K562 (cell line): Measurements from ENCODE around the gene KIAA0825. TPM values are rescaled to one million over a fixed set of nuclear protein-coding genes. Genes with fewer than 3 reads are reported as not detected.

Experiments used
- ATAC-seq: fragments of 200-7000 bp; cut with Tn5 transposase; 3 replicates; pipeline ENCODE4 v1.9.1; 2020; ENCODE audit warnings: moderate library complexity
- BruUV-seq: library from RNA; stranded (reverse); fragments of 400-500 nt; replicated peaks from 2 replicates; lab custom pipeline; 2021; lab: Mats Ljungman, UMichigan
- CTCF ChIA-PET: fragments of 300-600 bp; formaldehyde crosslinking; extraction: SDS; loops from one replicate; lab custom pipeline; 2021; ENCODE audit warnings: low intra/inter-chr PET ratio; lab: Yijun Ruan, JAX
- POLR2A ChIA-PET: fragments of 300-600, 350-650 bp; sonication (Branson Sonifier 250); formaldehyde crosslinking; extraction: SDS; loops from one replicate; lab custom pipeline; 2021; ENCODE audit warnings: antibody characterized with exemption, inconsistent platforms; lab: Yijun Ruan, JAX
- DNase-seq, 4 experiments: peaks; one replicate each; pipeline versions ENCODE4 v3.0.0 to v3.0.0-alpha.2; 2011 to 2018; ENCODE audit warnings: low spot score in 3 of 4, mixed read lengths in 3 of 4; ENCODE audit errors: extremely low read depth in 1 of 4
- FAIRE-seq: peaks from 2 replicates; lab custom pipeline; 2011; peaks lifted over from hg19 to GRCh38; lab: Jason Lieb, UNC
- H2AFZ ChIP-seq: 2 replicates; pipeline ENCODE4 v1.6.0; 2011; ENCODE audit warnings: low read depth, low read length, control low read depth, inconsistent platforms
- H3K27ac ChIP-seq: fragments of 200-600 bp; 3 replicates; pipeline ENCODE4 v1.8.0; 2011; ENCODE audit warnings: low read depth, mild to moderate bottlenecking, control low read depth, inconsistent platforms, low read length, moderate library complexity, mixed read lengths; ENCODE audit errors: extremely low read depth
- H3K27me3 ChIP-seq, 2 experiments: fragments of 300-600 bp in 1 of 2; 2 replicates in 1 of 2; 3 replicates in 1 of 2; pipeline versions ENCODE4 v1.6.0 to v1.8.0; 2011; ENCODE audit warnings: inconsistent platforms in 2 of 2, low read length in 2 of 2, mild to moderate bottlenecking in 1 of 2, mixed read lengths in 1 of 2, moderate library complexity in 1 of 2; ENCODE audit not compliant: control insufficient read depth in 2 of 2, insufficient read depth in 2 of 2
- H3K36me3 ChIP-seq: fragments of 300-600 bp; 3 replicates; pipeline ENCODE4 v1.8.0; 2011; ENCODE audit warnings: mild to moderate bottlenecking, low read length, inconsistent platforms; ENCODE audit not compliant: control insufficient read depth, insufficient read depth
- H3K4me1 ChIP-seq, 2 experiments: fragments of 200-600 bp in 1 of 2; replicated peaks in 1 of 2; 2 replicates in 1 of 2; 3 replicates in 1 of 2; pipeline versions ENCODE4 v1.5.1 to v1.8.0; 2011; ENCODE audit warnings: inconsistent platforms in 2 of 2, low read length in 2 of 2, mild to moderate bottlenecking in 1 of 2, mixed read lengths in 1 of 2, moderate library complexity in 1 of 2; ENCODE audit not compliant: control insufficient read depth in 2 of 2, insufficient read depth in 2 of 2
- H3K4me2 ChIP-seq: 2 replicates; pipeline ENCODE4 v1.6.1; 2011; ENCODE audit warnings: low read length, control low read depth, inconsistent platforms, mixed read lengths; ENCODE audit not compliant: insufficient read depth
- H3K4me3 ChIP-seq: fragments of 200-600 bp; sonication (generic), shearing (Covaris generic); 2 replicates; pipeline ENCODE4 v1.5.1; 2016; ENCODE audit warnings: control low read depth, inconsistent platforms
- H3K79me2 ChIP-seq: fragments of 200-600 bp; 3 replicates; pipeline ENCODE4 v1.8.0; 2011; ENCODE audit warnings: low read length, inconsistent platforms; ENCODE audit not compliant: control insufficient read depth, insufficient read depth
- H3K9ac ChIP-seq, 2 experiments: 2 replicates each; pipeline versions ENCODE4 v1.6.0 to v1.6.1; 2011; ENCODE audit warnings: low read depth in 2 of 2, low read length in 2 of 2, control low read depth in 1 of 2, inconsistent platforms in 1 of 2, mild to moderate bottlenecking in 1 of 2, mixed read lengths in 1 of 2; ENCODE audit not compliant: insufficient read depth in 1 of 2
- H3K9me1 ChIP-seq: one replicate; pipeline ENCODE4 v1.6.0; 2011; ENCODE audit warnings: inconsistent platforms, mild to moderate bottlenecking, low read length, moderate library complexity; ENCODE audit not compliant: control insufficient read depth, insufficient read depth
- H3K9me3 ChIP-seq: replicated peaks from 2 replicates; pipeline ENCODE4 v1.5.1; 2011; ENCODE audit warnings: low read depth, low read length, inconsistent platforms; ENCODE audit not compliant: control insufficient read depth, insufficient read depth
- H4K20me1 ChIP-seq: replicated peaks from 2 replicates; pipeline ENCODE4 v1.6.1; 2011; ENCODE audit warnings: low read length, inconsistent platforms, mixed read lengths; ENCODE audit not compliant: control insufficient read depth, insufficient read depth
- ATF1 ChIP-seq, 2 experiments: fragments of 450-650 bp in 1 of 2; IDR thresholded peaks; 2 replicates each; pipeline ENCODE4 v1.6.1; 2016; ENCODE audit warnings: missing compliant biosample characterization in 1 of 2, missing genetic modification characterization in 1 of 2
- BRF1 ChIP-seq: IDR thresholded peaks from 3 replicates; pipeline ENCODE4 v1.6.1; 2011; ENCODE audit warnings: borderline replicate concordance, mild to moderate bottlenecking; ENCODE audit not compliant: insufficient read length; ENCODE audit errors: extremely low read depth
- CBX1 ChIP-seq: sonication (generic); IDR thresholded peaks from 2 replicates; pipeline ENCODE4 v1.6.1; 2016; ENCODE audit warnings: antibody characterized with exemption, low read depth, mild to moderate bottlenecking
- ELF2 ChIP-seq: fragments of 250-450 bp; sonication (Bioruptor Pico); IDR thresholded peaks from 2 replicates; pipeline ENCODE4 v1.5.0; 2021; ENCODE audit warnings: mild to moderate bottlenecking
- ETV1 ChIP-seq: fragments of 450-650 bp; conservative IDR thresholded peaks from 2 replicates; pipeline ENCODE4 v1.6.1; 2016; ENCODE audit warnings: missing genetic modification characterization, control low read depth, low read depth, missing compliant biosample characterization
- HDAC6 ChIP-seq: IDR thresholded peaks from 2 replicates; pipeline ENCODE4 v1.6.1; 2012; ENCODE audit warnings: low read depth, mild to moderate bottlenecking, control low read depth, inconsistent platforms, low read length, moderate library complexity
- HNRNPLL ChIP-seq: fragments of 200-400 bp; formaldehyde crosslinking; IDR thresholded peaks from 2 replicates; pipeline ENCODE4 v1.6.1; 2017; ENCODE audit warnings: low read length, low read depth, mild to moderate bottlenecking; ENCODE audit not compliant: poor library complexity, severe bottlenecking
- IFI16 ChIP-seq: fragments of 250-450 bp; sonication (Bioruptor Pico); IDR thresholded peaks from 2 replicates; pipeline ENCODE4 v2.1.2; 2022; ENCODE audit warnings: mild to moderate bottlenecking, inconsistent platforms
- ILF3 ChIP-seq: fragments of 450-650 bp; IDR thresholded peaks from 2 replicates; pipeline ENCODE4 v1.6.1; 2018; ENCODE audit warnings: antibody characterized with exemption, mild to moderate bottlenecking, moderate library complexity, borderline replicate concordance
- LARP7 ChIP-seq: fragments of 450-650 bp; IDR thresholded peaks from 2 replicates; pipeline ENCODE4 v1.6.1; 2016
- MAFK ChIP-seq: IDR thresholded peaks from 2 replicates; pipeline ENCODE4 v1.6.1; 2011; ENCODE audit warnings: low read length, improper control_type of control experiment
- MED1 ChIP-seq: sonication (generic); formaldehyde crosslinking; IDR thresholded peaks from 2 replicates; pipeline ENCODE4 v1.8.1; 2023; ENCODE audit warnings: missing genetic modification reagents, borderline replicate concordance
- RBFOX2 ChIP-seq: fragments of 200-400 bp; formaldehyde crosslinking; IDR thresholded peaks from 2 replicates; pipeline ENCODE4 v1.6.1; 2017; ENCODE audit warnings: low read depth, mild to moderate bottlenecking, low read length, moderate library complexity
- TAF7 ChIP-seq: fragments of 450-650 bp; IDR thresholded peaks from 2 replicates; pipeline ENCODE4 v1.6.1; 2016; ENCODE audit warnings: missing genetic modification characterization, missing compliant biosample characterization
- ZNF274 ChIP-seq: IDR thresholded peaks from 2 replicates; pipeline ENCODE4 v1.6.1; 2011; ENCODE audit warnings: low read depth, mild to moderate bottlenecking, low read length, moderate library complexity, borderline replicate concordance
- WGBS: fragments of 100-300 bp; shearing (Covaris generic); methylation state at CpG from one replicate; pipeline ENCODE4 v1.1.6; 2016; ENCODE audit warnings: low coverage, mixed read lengths; ENCODE audit not compliant: insufficient coverage; ENCODE audit errors: missing lambda C conversion rate; 5-methylcytosine and 5-hydroxymethylcytosine counted together
- in situ Hi-C: fragments of 300-500 bp; cut with MboI; formaldehyde crosslinking; loops from 4 replicates; pipeline ENCODE4 v1.15.0; 2018; ENCODE audit warnings: inconsistent platforms, mixed read lengths
- intact Hi-C: fragments of 100-400 bp; cut with micrococcal nuclease; formaldehyde crosslinking; loops from 2 replicates; pipeline ENCODE4 v1.14.2; 2022
- polyA plus RNA-seq, 8 experiments: library from polyadenylated mRNA; depleted of rRNA in 4 of 8; stranded (reverse) in 5 of 8; unstranded in 3 of 8; fragments of >200 nt; fragmentation: Nextera tagmentation in 2 of 8; fragmentation: Illumina TruSeq in 1 of 8; extraction: Ambion mirVana in 2 of 8; extraction: Trizol in 1 of 8; gene quantifications; 2 replicates each; pipeline versions ENCODE4 v1.2.1 to v1.2.3, GENCODE V29; 2011 to 2014; ENCODE audit warnings: inconsistent platforms in 1 of 8, missing spikeins in 1 of 8
- total RNA-seq, 7 experiments: library from RNA; depleted of rRNA in 6 of 7; stranded (reverse); fragments of >200 nt in 6 of 7; fragmentation: Illumina TruSeq in 2 of 7; extraction: Trizol in 2 of 7; gene quantifications; 2 replicates each; pipeline versions ENCODE4 v1.2.1 to v1.2.3, GENCODE V29; 2011 to 2021; ENCODE audit warnings: low replicate concordance in 1 of 7

Gene KIAA0825
- total and polyA plus RNA-seq, 9 of the 15 experiments (the other 6 are each of a cell fraction or from before 2014, with no cell fraction given), result 0.05 to 0.36 (median 0.16) TPM; not detected in 1

DNA sequence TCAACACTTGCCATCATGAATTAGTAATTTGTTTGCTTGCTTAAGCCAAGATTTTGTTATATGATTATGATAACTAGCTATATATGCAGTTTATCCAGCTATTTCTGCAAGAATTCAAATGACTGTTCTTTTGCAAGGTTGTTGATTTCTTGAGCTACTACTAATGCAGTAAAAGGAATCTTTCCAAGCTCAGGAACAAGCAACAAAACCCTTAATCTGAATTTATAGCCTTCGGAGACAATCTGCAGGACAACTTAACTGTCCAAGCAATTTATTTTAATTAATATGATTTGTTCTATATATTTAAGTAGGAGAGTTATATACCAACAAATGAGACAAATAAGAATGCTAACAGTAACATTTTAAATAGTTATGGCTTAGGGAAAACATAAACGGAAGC lies 450.3 kb downstream of the KIAA0825 start:
- Histone ChIP-seq H2AFZ (no peak overlapping the region), H3K27me3 (no peaks in the 10 kb centered on the region), H3K9me1 (no peaks in the 10 kb centered on the region), H3K79me2 (no peaks in the 10 kb centered on the region), H3K4me1 (no peaks in the 10 kb centered on the region), H3K9ac (no peak overlapping the region), H4K20me1 (no peaks in the 10 kb centered on the region), H3K36me3 (no peaks in the 10 kb centered on the region), H3K9me3 (no peaks in the 10 kb centered on the region), H3K27ac (no peak overlapping the region), H3K4me2 (no peak overlapping the region), H3K4me3 (no peak overlapping the region)
- WGBS, result 0% methylated on average over 2 of the region's 2 CpGs
- ChIA-PET POLR2A (no interaction called here), CTCF (no interaction called here)
- in situ Hi-C loops (no loop called here), intact Hi-C loops (no loop called here)
- BruUV-seq, result no TSS peak
- ATAC-seq (no peak), FAIRE-seq (no peak), DNase-seq (no peak)
- TF ChIP-seq HDAC6 (no peak), TAF7 (tag) (no peak), BRF1 (no peak), LARP7 (no peak)

DNA sequence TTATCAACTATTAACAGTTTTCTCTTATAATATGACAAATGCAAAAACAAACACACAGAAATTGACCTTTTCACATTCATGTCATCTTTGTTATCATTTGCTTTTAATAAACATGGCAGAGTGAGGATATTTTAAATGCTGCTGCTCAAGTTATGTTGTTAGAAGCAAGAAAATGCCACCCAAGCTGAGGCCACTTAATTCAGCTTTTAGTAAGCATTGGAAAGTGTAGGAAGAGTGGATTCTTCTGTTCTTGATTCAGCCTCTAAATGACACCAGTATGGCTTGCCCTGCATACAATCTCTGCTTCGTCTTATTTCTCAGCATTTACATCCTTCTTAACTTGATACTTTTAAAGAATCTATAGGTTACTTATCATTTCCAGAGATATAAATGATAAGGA lies 456.6 kb downstream of the KIAA0825 start:
- FAIRE-seq, result no peak
- no peak for ATAC-seq
- Histone ChIP-seq H3K9me1 (no peaks in the 10 kb centered on the region), H3K27ac (no peak overlapping the region), H3K9me3 (no peaks in the 10 kb centered on the region), H3K36me3 (no peaks in the 10 kb centered on the region), H4K20me1 (no peaks in the 10 kb centered on the region), H3K4me2 (no peak overlapping the region), H3K79me2 (no peaks in the 10 kb centered on the region), H3K4me1 (no peaks in the 10 kb centered on the region), H2AFZ (no peak overlapping the region), H3K27me3 (no peaks in the 10 kb centered on the region), H3K4me3 (no peak overlapping the region), H3K9ac (no peak overlapping the region)
- POLR2A ChIA-PET, result no interaction called here
- no TSS peak for BruUV-seq
- WGBS, result 0% methylated on average over 1 of the region's 1 CpG
- CTCF ChIA-PET, result no interaction called here
- in situ Hi-C loops, result no loop called here
- intact Hi-C loops, result no loop called here
- no peak for DNase-seq
- TF ChIP-seq MAFK (no peak), ELF2 (no peak), HNRNPLL (no peak), IFI16 (CRISPR knock-in tag) (no peak), ILF3 (no peak), ETV1 (tag) (no peak), RBFOX2 (no peak), CBX1 (no peak), ATF1 (CRISPR knock-in tag; IDR thresholded peaks at IDR 0.05) (no peak), ATF1 (tag; IDR thresholded peaks at IDR 0.05) (no peak), MED1 (CRISPR knock-in tag) (no peak), ZNF274 (no peak)
